Stimulated activated CD4-positive, alpha-beta T cell treated with anti-CD3 and anti-CD28 coated beads, Interleukin-15, amount 100 ng/mL, for 1 hour (primary cell): ENCODE data around the gene AREL1.

Experiments
- DNase-seq, 2 donors: peaks; one replicate each; pipeline ENCODE4 v3.0.0-alpha.2; 2020; ENCODE audit warnings: low read depth in 1 of 2, low spot score in 1 of 2

AREL1 gene

DNA sequence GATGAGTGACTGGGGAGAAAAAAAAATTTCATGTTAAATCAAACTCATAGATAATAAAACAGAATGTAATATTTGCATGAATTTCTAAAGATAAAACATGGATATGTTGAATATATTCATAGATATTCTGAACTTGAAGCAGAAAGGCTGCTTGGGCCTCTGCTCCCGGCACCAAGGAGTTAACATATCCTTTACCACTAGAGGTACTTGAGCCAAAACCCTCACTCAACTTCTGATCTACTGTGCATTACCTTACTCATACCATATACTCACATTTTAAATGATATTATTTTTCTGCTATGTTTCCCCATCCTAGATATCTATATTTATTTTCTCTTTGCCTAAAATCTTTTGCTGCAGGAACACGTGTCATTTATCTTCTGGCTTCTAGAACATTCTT, 14.9 kb downstream of the AREL1 start:
- DNase-seq = no peak

- no peak for DNase-seq
Measured at GRCh38 chr14:74697543-74697942, 15.3 kb downstream of the AREL1 start.

GRCh38 chr14:74697011-74697410, 15.9 kb downstream of the AREL1 start:
- DNase-seq = no peak

- no peak for DNase-seq
Measured at GRCh38 chr14:74695406-74695805, 17.5 kb downstream of the AREL1 start.

DNA sequence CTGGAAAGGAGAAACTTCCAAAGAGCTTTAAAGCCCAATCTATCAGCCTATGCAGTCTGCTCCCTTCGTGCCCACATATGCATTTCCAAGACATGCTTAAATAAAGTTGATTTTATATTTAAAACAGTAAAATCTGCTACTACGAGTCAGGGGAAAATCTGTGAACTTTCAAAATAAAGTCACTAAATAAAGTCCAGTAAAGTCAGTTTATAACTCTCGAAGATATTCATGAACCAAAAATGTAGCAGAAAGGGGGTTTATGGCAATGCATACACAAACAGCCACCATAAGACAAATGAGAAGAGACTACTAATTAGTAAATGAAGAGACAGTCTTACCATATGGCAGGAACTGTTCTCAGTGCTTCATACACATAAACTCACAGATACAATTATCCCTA, 19.7 kb downstream of the AREL1 start:
- DNase-seq = no peak

DNA sequence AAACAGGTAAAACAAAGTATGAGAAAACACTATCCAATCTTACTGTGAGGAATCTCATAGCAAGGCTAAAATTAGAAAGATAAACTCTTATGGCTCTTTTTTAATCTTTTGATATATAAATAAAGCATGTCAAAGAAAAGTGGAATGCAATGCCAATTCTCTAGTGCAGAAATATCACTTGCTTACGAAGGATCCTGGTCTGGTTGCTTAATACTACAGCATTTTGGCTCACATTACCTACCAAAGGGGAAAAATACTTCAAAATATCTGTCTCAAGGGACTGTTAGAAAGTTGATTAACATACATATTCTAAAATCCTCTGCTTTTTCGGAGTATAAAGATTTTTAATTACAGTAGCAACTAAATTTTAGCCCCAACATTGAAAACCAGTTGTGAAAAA, 21.4 kb downstream of the AREL1 start:
- no peak for DNase-seq

DNA sequence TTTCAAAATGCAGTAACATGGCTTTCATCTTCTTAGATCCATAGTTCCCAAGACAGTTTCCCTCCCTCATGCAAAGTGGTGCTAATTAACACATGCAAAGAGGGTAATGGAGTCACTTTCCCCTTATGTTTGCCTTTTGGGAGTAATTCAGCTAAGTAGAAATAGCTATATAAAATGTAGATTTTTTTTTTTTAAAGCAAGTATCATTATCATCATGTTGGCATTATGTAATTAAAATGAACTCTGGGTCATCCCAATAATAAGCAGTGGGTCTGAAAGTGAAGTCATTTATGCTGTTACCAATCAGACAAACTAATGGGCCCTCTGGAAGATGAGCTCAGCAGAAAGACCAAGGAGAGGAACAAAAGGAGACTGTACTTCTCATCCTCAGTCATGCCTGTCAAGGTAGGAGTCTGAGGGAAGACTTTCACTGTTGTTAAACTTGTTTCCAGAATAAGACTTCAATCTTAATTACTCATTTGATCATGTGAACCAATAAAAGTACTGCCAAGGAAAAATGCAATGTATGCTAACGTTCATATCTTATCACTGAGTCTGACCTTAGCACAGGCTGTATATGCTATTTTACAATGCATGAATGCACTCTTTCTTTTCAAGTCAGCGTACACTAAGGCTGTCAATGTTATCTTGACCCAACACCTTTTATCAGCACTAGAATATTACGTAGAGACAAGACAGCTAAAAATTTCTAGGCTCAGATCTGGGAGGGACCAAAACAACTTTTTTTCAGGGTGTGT, 26.8 kb downstream of the AREL1 start:
- no peak for DNase-seq

DNA sequence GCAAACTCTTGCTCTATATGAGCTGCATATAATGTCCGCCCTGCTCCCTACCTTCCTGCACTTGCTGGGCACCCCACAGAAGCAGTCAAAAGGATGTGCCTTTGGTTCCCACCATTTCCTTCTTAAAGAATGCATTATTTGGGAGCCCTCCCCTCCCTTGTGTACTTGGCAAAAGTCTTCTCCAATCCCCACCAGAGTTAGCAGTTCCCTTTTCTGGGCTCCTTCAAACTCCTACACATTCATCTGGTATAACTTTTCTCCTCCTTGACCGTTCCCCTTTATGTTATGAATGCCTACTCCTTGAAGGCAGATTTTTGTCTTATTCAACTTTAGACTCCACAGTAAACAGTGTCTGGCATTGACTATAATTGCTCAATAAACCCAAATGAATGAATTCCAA, 27.8 kb downstream of the AREL1 start:
- no peak for DNase-seq

DNA sequence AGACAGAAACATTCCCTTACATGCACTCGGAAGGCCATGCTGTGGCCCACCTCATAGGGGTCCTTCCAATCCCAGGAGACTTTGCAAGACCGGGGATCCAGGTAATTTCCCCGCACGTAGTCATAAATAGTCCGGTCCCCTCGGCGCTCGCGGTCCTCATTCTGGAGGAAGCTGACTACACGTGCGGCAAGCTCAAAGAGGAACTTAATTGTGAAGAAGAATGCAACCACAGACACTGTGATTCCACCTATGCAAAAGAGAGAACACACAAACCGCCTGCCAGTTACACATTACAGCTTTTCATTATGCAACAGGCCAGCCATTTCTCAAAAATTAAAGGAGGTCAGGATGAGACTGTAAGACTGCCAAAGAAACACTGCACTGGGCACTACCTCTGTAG, 28.4 kb downstream of the AREL1 start:
- DNase-seq = no peak

DNA sequence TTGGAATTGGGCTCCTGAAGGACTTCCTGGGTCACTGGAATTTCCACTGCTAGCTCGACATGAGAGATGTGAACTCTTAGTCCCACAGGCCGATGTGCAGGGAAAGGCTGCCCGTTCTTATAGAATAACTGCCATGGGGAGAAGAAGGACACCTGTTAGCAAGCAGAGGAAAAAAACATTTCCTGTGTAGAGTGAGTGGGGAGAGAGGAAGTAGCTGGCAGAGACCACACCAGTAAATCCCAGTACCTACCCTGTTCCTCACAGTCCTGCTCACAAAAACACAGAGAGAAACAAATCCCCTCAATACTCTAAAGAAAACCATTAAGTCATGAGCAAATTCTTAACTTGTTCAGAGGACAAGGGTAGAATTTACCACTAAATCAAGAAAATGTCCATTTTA, 29.5 kb downstream of the AREL1 start:
- DNase-seq = no peak

DNA sequence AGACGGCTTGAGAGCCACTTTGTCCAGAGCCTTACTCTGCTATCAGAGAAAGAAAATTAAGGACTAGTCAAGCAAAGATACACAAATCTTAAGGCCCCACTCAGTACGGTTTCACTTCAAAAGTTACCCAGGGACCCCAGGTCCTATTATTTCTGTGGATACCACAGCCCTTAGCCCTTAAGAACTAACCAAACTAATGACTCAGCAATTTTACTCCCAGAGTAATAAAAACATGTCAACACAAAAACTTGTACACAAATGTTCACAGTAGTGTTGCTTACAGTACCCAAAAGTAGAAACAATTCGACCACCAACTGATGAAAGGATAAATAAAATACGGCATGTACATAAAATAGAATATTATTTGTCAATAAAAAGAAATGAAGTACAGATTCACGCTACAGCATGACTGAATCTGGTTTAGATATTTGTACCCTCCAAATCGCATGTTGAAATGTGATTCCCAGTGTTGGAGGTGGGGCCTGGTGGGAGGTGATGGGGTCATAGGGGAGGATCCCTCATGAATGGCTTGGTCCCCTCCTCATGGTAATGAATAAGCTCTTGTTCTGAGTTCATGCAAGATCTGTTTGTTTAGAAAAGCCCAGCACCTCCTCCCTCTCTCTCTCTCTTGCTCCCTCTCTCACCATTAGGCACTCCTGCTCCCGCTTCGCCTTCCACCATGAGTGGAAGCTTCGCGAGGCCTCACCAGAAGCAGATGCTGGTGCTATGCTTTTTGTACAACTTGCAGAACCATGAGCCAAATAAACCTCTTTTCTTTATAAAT, 30.5 kb downstream of the AREL1 start:
- DNase-seq = no peak

GRCh38 chr14:74675219-74675618, 37.7 kb downstream of the AREL1 start:
- no peak for DNase-seq

DNA sequence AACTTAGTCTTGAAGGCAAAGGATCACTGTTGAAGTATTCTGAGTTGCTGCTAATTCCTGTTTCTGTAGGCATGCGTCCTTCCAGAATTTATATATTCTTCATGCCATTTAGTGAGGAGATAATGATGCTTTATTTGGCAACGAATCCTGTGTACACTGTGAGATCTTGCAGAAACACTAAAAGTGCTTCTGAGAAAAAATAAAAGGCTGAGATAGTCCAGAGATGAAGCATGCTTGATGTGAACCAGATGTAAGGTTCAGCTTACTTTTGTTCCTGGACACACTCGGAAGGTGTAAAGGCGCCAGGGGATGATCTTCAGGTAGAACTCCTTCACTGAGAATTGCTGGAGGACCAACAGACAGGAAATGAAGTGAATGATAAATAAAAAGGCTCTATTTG, 39.1 kb downstream of the AREL1 start:
- no peak for DNase-seq

DNA sequence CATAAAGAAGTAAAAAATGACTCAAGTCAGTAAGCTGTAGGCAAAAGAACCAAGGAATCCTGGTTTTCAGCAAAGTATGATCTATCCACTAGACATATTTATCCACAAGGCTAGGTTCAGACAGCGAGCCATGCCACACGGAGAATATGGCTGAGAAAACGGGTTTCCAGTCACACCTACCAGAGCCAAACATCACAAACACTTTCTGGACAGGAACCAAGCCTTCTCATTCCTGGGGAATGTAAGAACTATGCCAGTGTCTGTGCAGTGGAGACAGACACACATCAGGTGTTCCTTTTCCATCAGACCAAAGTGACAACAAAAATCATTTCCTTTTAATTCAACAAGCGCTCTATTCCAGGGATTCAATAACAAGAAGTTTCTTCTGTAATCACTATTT, 41.1 kb downstream of the AREL1 start:
- no peak for DNase-seq

DNA sequence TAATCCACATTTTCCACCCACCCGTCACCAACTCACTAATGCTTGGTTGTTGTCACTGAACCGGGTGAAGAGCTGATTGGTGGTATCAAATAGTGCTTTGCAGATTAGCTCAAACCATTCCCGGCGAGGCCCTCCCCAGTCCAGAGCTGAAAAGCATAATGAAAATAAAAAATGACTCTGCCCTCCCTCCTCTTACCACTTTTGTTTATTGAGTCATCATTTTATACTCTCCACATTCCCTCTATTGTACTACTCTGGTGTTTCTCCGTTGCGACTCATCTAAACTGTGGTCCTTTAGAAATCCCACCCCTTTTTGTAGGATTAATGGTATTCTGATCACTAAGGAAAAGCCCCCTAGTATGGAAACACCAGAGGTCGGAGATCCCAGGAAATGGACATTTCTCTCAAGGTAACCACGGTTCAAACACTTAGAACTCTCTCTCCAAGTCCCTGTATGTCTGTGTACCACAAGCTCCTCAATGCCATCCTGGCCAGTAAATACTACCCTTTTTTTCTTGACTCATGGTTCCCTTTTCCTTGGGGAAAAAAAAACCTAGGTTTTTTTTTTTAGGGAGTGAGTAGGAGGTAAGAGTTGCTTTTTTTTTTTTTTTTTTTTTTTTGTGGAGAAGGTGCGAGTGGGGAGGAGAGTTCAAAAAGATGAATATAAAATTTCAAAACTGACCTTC, 42.0 kb downstream of the AREL1 start:
- DNase-seq = no peak

DNA sequence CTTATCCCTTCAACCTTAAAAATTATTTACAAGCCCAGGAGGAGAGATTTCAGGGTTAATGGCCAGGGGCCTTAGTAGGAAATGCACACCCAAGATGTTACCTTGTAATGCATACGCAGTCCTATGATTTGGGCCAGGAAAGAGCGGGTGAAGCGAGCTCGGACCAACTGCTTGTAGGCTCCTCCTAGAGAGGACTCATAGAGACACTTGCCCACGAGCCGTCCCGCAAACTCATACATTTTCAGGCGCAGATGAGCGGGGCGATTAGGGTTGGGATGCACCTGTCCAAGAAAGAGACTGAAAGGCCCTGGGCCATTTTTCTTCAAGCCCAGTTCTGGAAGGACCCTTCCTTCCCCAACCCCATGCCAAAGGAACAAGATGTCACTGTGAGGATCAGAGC, 43.0 kb downstream of the AREL1 start:
- no peak for DNase-seq

DNA sequence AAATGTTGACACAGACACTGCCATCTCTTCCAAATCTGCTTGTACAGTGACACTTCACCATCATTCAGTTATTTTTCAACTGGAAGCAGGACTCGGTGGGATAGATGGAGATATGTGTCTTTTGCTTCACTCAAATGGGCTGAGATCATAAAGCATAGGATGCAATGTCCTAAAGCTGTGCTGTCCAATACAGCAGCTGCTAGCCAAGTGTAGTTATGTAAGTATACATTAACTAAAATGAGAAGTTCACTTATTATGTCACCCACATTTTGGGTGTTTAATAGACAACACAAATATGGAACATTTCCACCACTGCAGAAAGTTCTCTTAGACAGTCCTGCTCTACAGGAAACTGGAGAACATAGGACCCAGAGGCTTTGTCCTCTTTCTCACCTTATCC, 43.6 kb downstream of the AREL1 start:
- DNase-seq = no peak

DNA sequence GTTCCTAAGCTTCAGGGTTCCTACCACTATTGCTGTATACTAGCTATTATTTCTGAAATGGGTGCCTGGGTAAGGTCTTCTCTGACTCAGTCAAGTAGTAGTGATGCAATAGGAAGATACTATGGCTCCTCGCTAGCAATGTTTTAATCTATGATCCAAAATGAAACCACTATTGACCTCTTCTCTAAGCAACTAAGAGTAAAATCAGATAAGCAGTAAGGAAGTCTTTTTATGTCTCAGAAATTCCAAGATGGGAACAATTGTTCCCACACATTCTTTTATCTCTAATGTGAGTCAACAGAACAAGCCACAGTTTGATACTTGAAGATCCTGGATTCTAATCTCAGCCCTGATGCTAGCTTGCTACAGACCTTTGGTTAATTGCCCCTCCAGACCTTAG, 45.1 kb downstream of the AREL1 start:
- no peak for DNase-seq

DNA sequence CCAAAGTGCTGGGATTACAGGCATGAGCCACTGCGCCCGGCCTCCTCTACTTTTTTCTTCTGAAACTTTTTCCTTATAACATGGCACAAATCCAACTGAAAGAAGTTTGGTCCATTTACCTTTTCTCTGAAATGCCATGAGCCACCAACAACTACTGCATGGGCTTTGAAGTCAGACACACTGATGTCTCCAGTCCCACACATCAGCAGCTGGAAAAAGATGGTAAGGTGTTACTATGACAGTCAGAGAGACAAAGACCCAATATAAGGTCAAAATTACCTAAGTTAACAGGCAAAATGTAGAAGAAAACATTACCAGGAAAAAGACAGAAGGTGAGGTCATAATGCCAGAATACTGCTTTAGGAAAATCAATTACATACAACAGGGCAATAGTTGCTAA, 48.2 kb downstream of the AREL1 start:
- DNase-seq = no peak

- no peak for DNase-seq
Measured at GRCh38 chr14:74663884-74664283, 49.0 kb downstream of the AREL1 start.

DNA sequence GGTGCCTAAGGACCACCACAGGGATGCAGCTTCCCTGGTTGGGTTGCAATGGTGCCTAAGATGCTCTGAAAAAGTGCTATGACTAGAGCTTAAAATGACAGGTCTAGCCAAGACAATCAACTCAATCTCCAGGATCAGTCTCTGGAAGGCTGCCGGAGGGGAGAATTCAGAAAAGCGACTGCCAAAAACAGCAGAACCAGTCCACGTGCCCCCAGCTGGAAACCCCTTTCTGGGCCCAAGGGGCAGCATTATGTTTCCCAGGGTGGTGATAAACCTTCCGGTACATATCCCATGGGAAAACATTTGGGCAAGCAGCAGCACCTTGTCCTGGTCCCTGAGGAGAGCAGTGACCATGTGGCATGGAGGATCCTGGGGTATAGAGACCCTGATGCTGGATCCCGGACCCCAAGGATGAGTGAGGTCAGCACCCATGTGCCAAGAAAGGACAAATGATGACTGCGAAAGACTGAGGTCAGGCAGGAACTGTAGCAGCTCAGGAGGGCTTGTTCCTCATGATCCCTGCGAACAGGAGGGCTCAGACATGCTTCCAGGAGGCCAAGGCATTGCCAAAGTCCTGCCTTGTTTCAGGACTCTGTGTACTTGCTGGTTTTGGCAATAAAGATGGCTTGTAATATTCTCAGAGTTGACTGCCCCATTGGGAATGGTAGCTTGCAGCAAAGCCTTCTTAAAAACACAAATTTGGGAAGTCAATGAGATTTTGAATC, 51.0 kb downstream of the AREL1 start:
- no peak for DNase-seq

DNA sequence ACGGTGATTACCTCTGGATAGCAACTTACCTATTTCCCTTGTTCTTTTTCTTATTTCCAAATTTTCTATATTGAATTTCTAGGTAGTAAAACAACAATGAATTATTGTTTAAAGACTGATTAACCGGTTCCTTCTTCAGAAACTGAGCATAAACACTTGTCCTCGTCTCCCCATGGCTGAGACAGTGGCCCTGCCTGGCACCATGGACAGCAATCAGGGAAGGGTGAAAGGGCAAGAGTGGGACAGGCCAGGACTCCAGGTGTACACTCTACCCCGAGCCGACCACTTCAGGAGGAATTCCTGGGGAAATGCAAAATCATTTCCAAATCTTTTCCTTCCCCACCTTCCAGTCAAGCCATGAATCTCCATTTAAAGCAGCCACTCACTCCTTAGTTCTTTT, 52.0 kb downstream of the AREL1 start:
- no peak for DNase-seq
